HepG2 (cell line): ENCODE measurements around the gene ITPK1. TPM values are rescaled to one million over a fixed set of nuclear protein-coding genes. Genes with fewer than 3 reads are reported as not detected.

Experiments used
- ESRRA ChIP-seq: sonication (generic); formaldehyde crosslinking; IDR thresholded peaks from 2 replicates; pipeline ENCODE4 v1.5.1; 2020; ENCODE audit warnings: mild to moderate bottlenecking, low read depth, missing genetic modification reagents
- ETV6 ChIP-seq: sonication (generic); formaldehyde crosslinking; conservative IDR thresholded peaks from 2 replicates; pipeline ENCODE4 v1.4.0; 2020; ENCODE audit warnings: missing genetic modification reagents
- HBP1 ChIP-seq: IDR thresholded peaks from 2 replicates; pipeline ENCODE4 v1.6.1; 2016; ENCODE audit warnings: low read depth, control low read depth
- ISL2 ChIP-seq: sonication (generic); formaldehyde crosslinking; IDR thresholded peaks from 2 replicates; pipeline ENCODE4 v1.5.0; 2020; ENCODE audit warnings: missing genetic modification reagents
- ISX ChIP-seq: sonication (generic); formaldehyde crosslinking; conservative IDR thresholded peaks from 2 replicates; pipeline ENCODE4 v1.5.0; 2020; ENCODE audit warnings: missing genetic modification reagents
- MATR3 ChIP-seq: sonication (generic); formaldehyde crosslinking; IDR thresholded peaks from 2 replicates; pipeline ENCODE4 v1.4.0; 2020; ENCODE audit warnings: missing genetic modification reagents
- MBD4 ChIP-seq: IDR thresholded peaks from 2 replicates; pipeline ENCODE4 v1.6.1; 2012; ENCODE audit warnings: low read length, inconsistent platforms, borderline replicate concordance
- NCOR1 ChIP-seq: fragments of 200-600 bp; sonication (generic); IDR thresholded peaks from 2 replicates; pipeline ENCODE4 v1.7.0; 2017; ENCODE audit warnings: antibody characterized with exemption, low read length, borderline replicate concordance
- SOX6 ChIP-seq, 2 experiments: fragments of 450-650 bp in 1 of 2; sonication (generic) in 1 of 2; formaldehyde crosslinking in 1 of 2; IDR thresholded peaks; 2 replicates each; pipeline versions ENCODE4 v1.4.0 to v1.6.1; 2017 to 2020; ENCODE audit warnings: antibody characterized with exemption in 1 of 2, mild to moderate bottlenecking in 1 of 2, missing genetic modification reagents in 1 of 2
- ZBTB38 ChIP-seq: sonication (generic); formaldehyde crosslinking; IDR thresholded peaks from 2 replicates; pipeline ENCODE4 v1.5.1; 2020; ENCODE audit warnings: mild to moderate bottlenecking, missing genetic modification reagents
- ZFP37 ChIP-seq: sonication (generic); formaldehyde crosslinking; IDR thresholded peaks from 2 replicates; pipeline ENCODE4 v1.4.0; 2020; ENCODE audit warnings: missing genetic modification reagents, borderline replicate concordance
- ZNF367 ChIP-seq: sonication (generic); formaldehyde crosslinking; IDR thresholded peaks from 2 replicates; pipeline ENCODE4 v1.4.0; 2020; ENCODE audit warnings: missing genetic modification reagents, borderline replicate concordance
- ZNF382 ChIP-seq: sonication (generic); formaldehyde crosslinking; IDR thresholded peaks from 2 replicates; pipeline ENCODE4 v1.5.0; 2020; ENCODE audit warnings: missing genetic modification reagents, mild to moderate bottlenecking, borderline replicate concordance
- ZNF431 ChIP-seq: sonication (generic); formaldehyde crosslinking; IDR thresholded peaks from 2 replicates; pipeline ENCODE4 v1.9.0; 2022; ENCODE audit warnings: missing genetic modification reagents, low read depth, mild to moderate bottlenecking, borderline replicate concordance
- ZNF546 ChIP-seq: sonication (generic); formaldehyde crosslinking; conservative IDR thresholded peaks from 2 replicates; pipeline ENCODE4 v1.8.1; 2023; ENCODE audit warnings: mild to moderate bottlenecking, missing genetic modification reagents
- ZNF563 ChIP-seq: sonication (generic); formaldehyde crosslinking; IDR thresholded peaks from 2 replicates; pipeline ENCODE4 v1.8.0; 2022; ENCODE audit warnings: mild to moderate bottlenecking, moderate library complexity, missing genetic modification reagents
- ZNF572 ChIP-seq: sonication (generic); formaldehyde crosslinking; IDR thresholded peaks from 2 replicates; pipeline ENCODE4 v1.5.1; 2020; ENCODE audit warnings: mild to moderate bottlenecking, missing genetic modification reagents
- ZSCAN30 ChIP-seq: sonication (generic); formaldehyde crosslinking; IDR thresholded peaks from 2 replicates; pipeline ENCODE4 v1.5.0; 2020; ENCODE audit warnings: mild to moderate bottlenecking, missing genetic modification reagents
- polyA plus RNA-seq, 8 experiments: library from polyadenylated mRNA; depleted of rRNA in 3 of 8; stranded (reverse) in 7 of 8; unstranded in 1 of 8; fragments of >200 nt; fragmentation: Illumina TruSeq in 4 of 8; extraction: Trizol in 4 of 8; gene quantifications; 2 replicates each; pipeline versions ENCODE4 v1.2.1 to v1.2.3, GENCODE V29; 2011 to 2016; ENCODE audit warnings: low read depth in 4 of 8, missing spikeins in 1 of 8, mixed read lengths in 1 of 8; ENCODE audit not compliant: insufficient read depth in 1 of 8
- total RNA-seq, 5 experiments: library from RNA; depleted of rRNA; stranded (reverse); fragments of >200 nt; fragmentation: Illumina TruSeq; extraction: Trizol; gene quantifications; 2 replicates each; pipeline ENCODE4 v1.2.3, GENCODE V29; 2016; ENCODE audit warnings: low read depth in 1 of 5
- TF ChIP-seq, protein P1 (sequence below): sonication (generic); formaldehyde crosslinking; IDR thresholded peaks from 2 replicates; pipeline ENCODE4 v1.5.0; 2020; ENCODE audit warnings: mild to moderate bottlenecking, missing genetic modification reagents
- TF ChIP-seq, protein P2 (sequence below), 2 experiments: sonication (generic) in 1 of 2; formaldehyde crosslinking in 1 of 2; IDR thresholded peaks; 2 replicates each; pipeline versions ENCODE4 v1.6.1 to v1.9.0; 2014 to 2022; ENCODE audit warnings: antibody characterized with exemption in 1 of 2, borderline replicate concordance in 1 of 2, inconsistent platforms in 1 of 2, low read depth in 1 of 2, missing genetic modification reagents in 1 of 2

The ITPK1 gene
- total and polyA plus RNA-seq, 2 of the 13 experiments (the other 11 are each of a cell fraction or from before 2014, with no cell fraction given), result 20.5 to 47.5 TPM

GRCh38 chr14:92914087-92914656, 201.6 kb downstream of the ITPK1 start (continued):
- no peak for TF ChIP-seq ZNF382 (CRISPR knock-in tag)
- peak; percentile 73; the same call in 1 of the 2 replicates for TF ChIP-seq ZNF431
- no peak for TF ChIP-seq ZNF572
- TF ChIP-seq ZFP37 (CRISPR knock-in tag), result peak; percentile 89; the same call in 1 of the 2 replicates
- no peak for TF ChIP-seq ZSCAN30 (CRISPR knock-in tag)
- peak; percentile 94 for TF ChIP-seq ISX (CRISPR knock-in tag)
- TF ChIP-seq, protein P1, sequence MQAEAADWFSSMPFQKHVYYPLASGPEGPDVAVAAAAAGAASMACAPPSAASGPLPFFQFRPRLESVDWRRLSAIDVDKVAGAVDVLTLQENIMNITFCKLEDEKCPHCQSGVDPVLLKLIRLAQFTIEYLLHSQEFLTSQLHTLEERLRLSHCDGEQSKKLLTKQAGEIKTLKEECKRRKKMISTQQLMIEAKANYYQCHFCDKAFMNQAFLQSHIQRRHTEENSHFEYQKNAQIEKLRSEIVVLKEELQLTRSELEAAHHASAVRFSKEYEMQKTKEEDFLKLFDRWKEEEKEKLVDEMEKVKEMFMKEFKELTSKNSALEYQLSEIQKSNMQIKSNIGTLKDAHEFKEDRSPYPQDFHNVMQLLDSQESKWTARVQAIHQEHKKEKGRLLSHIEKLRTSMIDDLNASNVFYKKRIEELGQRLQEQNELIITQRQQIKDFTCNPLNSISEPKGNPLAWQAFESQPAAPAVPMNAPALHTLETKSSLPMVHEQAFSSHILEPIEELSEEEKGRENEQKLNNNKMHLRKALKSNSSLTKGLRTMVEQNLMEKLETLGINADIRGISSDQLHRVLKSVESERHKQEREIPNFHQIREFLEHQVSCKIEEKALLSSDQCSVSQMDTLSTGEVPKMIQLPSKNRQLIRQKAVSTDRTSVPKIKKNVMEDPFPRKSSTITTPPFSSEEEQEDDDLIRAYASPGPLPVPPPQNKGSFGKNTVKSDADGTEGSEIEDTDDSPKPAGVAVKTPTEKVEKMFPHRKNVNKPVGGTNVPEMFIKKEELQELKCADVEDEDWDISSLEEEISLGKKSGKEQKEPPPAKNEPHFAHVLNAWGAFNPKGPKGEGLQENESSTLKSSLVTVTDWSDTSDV (CRISPR knock-in tag), result no peak
- TF ChIP-seq ETV6, result peak; percentile 90; the same call in 1 of the 2 replicates
- TF ChIP-seq ISL2, result peak; percentile 61; the same call in 1 of the 2 replicates
- peak; percentile 72; the same call in 1 of the 2 replicates for TF ChIP-seq HBP1 (CRISPR knock-in tag)
- TF ChIP-seq MATR3 (CRISPR knock-in tag), result no peak
- TF ChIP-seq MBD4, result no peak
- no peak for TF ChIP-seq ESRRA (CRISPR knock-in tag)
- TF ChIP-seq, protein P2, sequence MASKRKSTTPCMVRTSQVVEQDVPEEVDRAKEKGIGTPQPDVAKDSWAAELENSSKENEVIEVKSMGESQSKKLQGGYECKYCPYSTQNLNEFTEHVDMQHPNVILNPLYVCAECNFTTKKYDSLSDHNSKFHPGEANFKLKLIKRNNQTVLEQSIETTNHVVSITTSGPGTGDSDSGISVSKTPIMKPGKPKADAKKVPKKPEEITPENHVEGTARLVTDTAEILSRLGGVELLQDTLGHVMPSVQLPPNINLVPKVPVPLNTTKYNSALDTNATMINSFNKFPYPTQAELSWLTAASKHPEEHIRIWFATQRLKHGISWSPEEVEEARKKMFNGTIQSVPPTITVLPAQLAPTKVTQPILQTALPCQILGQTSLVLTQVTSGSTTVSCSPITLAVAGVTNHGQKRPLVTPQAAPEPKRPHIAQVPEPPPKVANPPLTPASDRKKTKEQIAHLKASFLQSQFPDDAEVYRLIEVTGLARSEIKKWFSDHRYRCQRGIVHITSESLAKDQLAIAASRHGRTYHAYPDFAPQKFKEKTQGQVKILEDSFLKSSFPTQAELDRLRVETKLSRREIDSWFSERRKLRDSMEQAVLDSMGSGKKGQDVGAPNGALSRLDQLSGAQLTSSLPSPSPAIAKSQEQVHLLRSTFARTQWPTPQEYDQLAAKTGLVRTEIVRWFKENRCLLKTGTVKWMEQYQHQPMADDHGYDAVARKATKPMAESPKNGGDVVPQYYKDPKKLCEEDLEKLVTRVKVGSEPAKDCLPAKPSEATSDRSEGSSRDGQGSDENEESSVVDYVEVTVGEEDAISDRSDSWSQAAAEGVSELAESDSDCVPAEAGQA (IDR thresholded peaks at IDR 0.05; ENCODE audit: low read depth), result no peak
- TF ChIP-seq, protein P2 (CRISPR knock-in tag; IDR thresholded peaks at IDR 0.05; ENCODE audit: borderline replicate concordance), result 0 out of 2 replicates have a peak, but pooled peaks have one; percentile 76
- TF ChIP-seq ZNF367 (CRISPR knock-in tag), result peak; percentile 68; the same call in 1 of the 2 replicates
- TF ChIP-seq NCOR1, result no peak
- TF ChIP-seq ZNF546 (CRISPR knock-in tag), result 0 out of 2 replicates have a peak, but pooled peaks have one; percentile 52
- TF ChIP-seq SOX6 (IDR thresholded peaks at IDR 0.05), result no peak
- no peak for TF ChIP-seq SOX6 (CRISPR knock-in tag; IDR thresholded peaks at IDR 0.05)
- TF ChIP-seq ZNF563 (CRISPR knock-in tag), result peak; percentile 62; the same call in 1 of the 2 replicates
- no peak for TF ChIP-seq ZBTB38 (CRISPR knock-in tag)
